OCI-LY1 (cell line): Measurements from ENCODE around the gene DOCK1.

Source experiments
- H2AFZ ChIP-seq: fragments of 200-600 bp; sonication (generic), shearing (Covaris generic); 2 replicates; pipeline ENCODE4 v1.6.0; 2014; ENCODE audit warnings: antibody characterized with exemption, mild to moderate bottlenecking, low read length
- H3F3A ChIP-seq: fragments of 200-600 bp; sonication (generic), shearing (Covaris generic); 2 replicates; pipeline ENCODE4 v1.6.0; 2014; ENCODE audit warnings: mild to moderate bottlenecking, antibody characterized with exemption, low read length, moderate library complexity; ENCODE audit not compliant: insufficient read depth
- H3K27ac ChIP-seq: fragments of 200-600 bp; sonication (generic); 2 replicates; pipeline ENCODE4 v1.5.1; 2014; ENCODE audit warnings: low read length, mixed run types, mild to moderate bottlenecking, low read depth; ENCODE audit not compliant: poor library complexity, severe bottlenecking
- H3K27me3 ChIP-seq: fragments of 200-600 bp; sonication (generic); 2 replicates; pipeline ENCODE4 v1.6.0; 2014; ENCODE audit warnings: antibody characterized with exemption, mild to moderate bottlenecking, low read length, moderate library complexity; ENCODE audit not compliant: insufficient read depth
- H3K36me3 ChIP-seq: fragments of 200-600 bp; sonication (generic); 2 replicates; pipeline ENCODE4 v1.6.1; 2014; ENCODE audit warnings: mild to moderate bottlenecking, antibody characterized with exemption, low read length, moderate library complexity, mixed read lengths; ENCODE audit not compliant: insufficient read depth
- H3K4me1 ChIP-seq: fragments of 200-600 bp; sonication (generic); 2 replicates; pipeline ENCODE4 v1.5.1; 2014; ENCODE audit warnings: mild to moderate bottlenecking, low read length, moderate library complexity; ENCODE audit not compliant: insufficient read depth, severe bottlenecking
- H3K4me2 ChIP-seq: fragments of 200-600 bp; sonication (generic), shearing (Covaris generic); 2 replicates; pipeline ENCODE4 v1.6.1; 2014; ENCODE audit warnings: low read length
- H3K4me3 ChIP-seq: fragments of 200-600 bp; sonication (generic); 2 replicates; pipeline ENCODE4 v1.5.1; 2014; ENCODE audit warnings: low read length, low read depth, mild to moderate bottlenecking, mixed read lengths; ENCODE audit not compliant: poor library complexity, severe bottlenecking
- H3K79me2 ChIP-seq: fragments of 200-600 bp; shearing (Covaris generic); 2 replicates; pipeline ENCODE4 v1.6.1; 2016; ENCODE audit warnings: mixed run types, low read length, mixed read lengths; ENCODE audit not compliant: insufficient read depth
- H3K9ac ChIP-seq: fragments of 200-600 bp; sonication (generic), shearing (Covaris generic); 2 replicates; pipeline ENCODE4 v1.6.1; 2014; ENCODE audit warnings: mild to moderate bottlenecking, low read length, mixed read lengths
- H3K9me2 ChIP-seq: fragments of 200-600 bp; sonication (generic), shearing (Covaris generic); 2 replicates; pipeline ENCODE4 v1.6.1; 2014; ENCODE audit warnings: low read depth, mild to moderate bottlenecking, low read length, mixed read lengths
- H3K9me3 ChIP-seq: fragments of 200-600 bp; shearing (Covaris generic); 2 replicates; pipeline ENCODE4 v1.6.1; 2014; ENCODE audit warnings: low read length, mixed read lengths
- H4K20me1 ChIP-seq: fragments of 200-600 bp; sonication (generic), shearing (Covaris generic); 2 replicates; pipeline ENCODE4 v1.6.0; 2016; ENCODE audit warnings: mild to moderate bottlenecking, low read length; ENCODE audit not compliant: insufficient read depth
- CTCF ChIP-seq: fragments of 200-600 bp; sonication (generic), shearing (Covaris generic); IDR thresholded peaks from 2 replicates; pipeline ENCODE4 v1.5.1; 2017; ENCODE audit warnings: mild to moderate bottlenecking, antibody characterized with exemption, low read length, moderate library complexity, mixed read lengths
- EZH2 ChIP-seq: fragments of 200-600 bp; sonication (generic), shearing (Covaris generic); IDR thresholded peaks from 2 replicates; pipeline ENCODE4 v1.8.0; 2017; ENCODE audit warnings: borderline replicate concordance, mixed run types, mild to moderate bottlenecking, antibody characterized with exemption, low read length, moderate library complexity, mixed read lengths

Gene DOCK1

GRCh38 chr10:127452568-127452967 is 547.3 kb downstream of the DOCK1 start:
- H3K4me2 ChIP-seq = no peak overlapping the region

GRCh38 chr10:127453706-127454105 is 548.5 kb downstream of the DOCK1 start:
- Histone ChIP-seq H3K9ac (no peak overlapping the region), H3K4me3 (no peak overlapping the region), H3K79me2 (no peaks in the 10 kb centered on the region), H3K4me2 (no peak overlapping the region), H3K9me2 (no peaks in the 10 kb centered on the region), H3F3A (no peaks in the 10 kb centered on the region), H4K20me1 (no peaks in the 10 kb centered on the region), H3K9me3 (no peaks in the 10 kb centered on the region), H3K27ac (no peak overlapping the region), H3K36me3 (no peaks in the 10 kb centered on the region), H3K27me3 (no peaks in the 10 kb centered on the region), H2AFZ (no peak overlapping the region), H3K4me1 (no peaks in the 10 kb centered on the region)
- TF ChIP-seq CTCF (no peak), EZH2 (no peak)

More at GRCh38 chr10:127452568-127452967, 547.3 kb downstream of the DOCK1 start:
- TF ChIP-seq CTCF (no peak), EZH2 (no peak)
- Histone ChIP-seq H3K79me2 (no peaks in the 10 kb centered on the region), H3K9me2 (no peaks in the 10 kb centered on the region), H3K9ac (no peak overlapping the region), H3K27ac (no peak overlapping the region), H3K9me3 (no peaks in the 10 kb centered on the region), H3K36me3 (no peaks in the 10 kb centered on the region), H3K4me1 (no peaks in the 10 kb centered on the region), H3K27me3 (no peaks in the 10 kb centered on the region), H4K20me1 (no peaks in the 10 kb centered on the region), H3K4me3 (no peak overlapping the region), H3F3A (no peaks in the 10 kb centered on the region), H2AFZ (no peak overlapping the region)

GRCh38 chr10:127456122-127456521 is 550.9 kb downstream of the DOCK1 start:
- Histone ChIP-seq H2AFZ (no peak overlapping the region), H4K20me1 (no peaks in the 10 kb centered on the region), H3K79me2 (no peaks in the 10 kb centered on the region), H3K27me3 (no peaks in the 10 kb centered on the region), H3K4me2 (no peak overlapping the region), H3K4me1 (no peaks in the 10 kb centered on the region), H3K9me2 (no peaks in the 10 kb centered on the region), H3K9me3 (no peaks in the 10 kb centered on the region), H3K36me3 (no peaks in the 10 kb centered on the region), H3K4me3 (no peak overlapping the region), H3F3A (no peaks in the 10 kb centered on the region), H3K27ac (no peak overlapping the region), H3K9ac (no peak overlapping the region)
- TF ChIP-seq CTCF (no peak), EZH2 (no peak)
